Stimulated activated CD4-positive, alpha-beta T cell treated with anti-CD3 and anti-CD28 coated beads, Interleukin-2, amount 100 ng/mL, for 24 hours (primary cell): Measurements from ENCODE around the gene ATXN7.

Experiments used
- DNase-seq, 2 donors: peaks; one replicate each; pipeline ENCODE4 v3.0.0-alpha.2; 2020

The ATXN7 gene

DNA sequence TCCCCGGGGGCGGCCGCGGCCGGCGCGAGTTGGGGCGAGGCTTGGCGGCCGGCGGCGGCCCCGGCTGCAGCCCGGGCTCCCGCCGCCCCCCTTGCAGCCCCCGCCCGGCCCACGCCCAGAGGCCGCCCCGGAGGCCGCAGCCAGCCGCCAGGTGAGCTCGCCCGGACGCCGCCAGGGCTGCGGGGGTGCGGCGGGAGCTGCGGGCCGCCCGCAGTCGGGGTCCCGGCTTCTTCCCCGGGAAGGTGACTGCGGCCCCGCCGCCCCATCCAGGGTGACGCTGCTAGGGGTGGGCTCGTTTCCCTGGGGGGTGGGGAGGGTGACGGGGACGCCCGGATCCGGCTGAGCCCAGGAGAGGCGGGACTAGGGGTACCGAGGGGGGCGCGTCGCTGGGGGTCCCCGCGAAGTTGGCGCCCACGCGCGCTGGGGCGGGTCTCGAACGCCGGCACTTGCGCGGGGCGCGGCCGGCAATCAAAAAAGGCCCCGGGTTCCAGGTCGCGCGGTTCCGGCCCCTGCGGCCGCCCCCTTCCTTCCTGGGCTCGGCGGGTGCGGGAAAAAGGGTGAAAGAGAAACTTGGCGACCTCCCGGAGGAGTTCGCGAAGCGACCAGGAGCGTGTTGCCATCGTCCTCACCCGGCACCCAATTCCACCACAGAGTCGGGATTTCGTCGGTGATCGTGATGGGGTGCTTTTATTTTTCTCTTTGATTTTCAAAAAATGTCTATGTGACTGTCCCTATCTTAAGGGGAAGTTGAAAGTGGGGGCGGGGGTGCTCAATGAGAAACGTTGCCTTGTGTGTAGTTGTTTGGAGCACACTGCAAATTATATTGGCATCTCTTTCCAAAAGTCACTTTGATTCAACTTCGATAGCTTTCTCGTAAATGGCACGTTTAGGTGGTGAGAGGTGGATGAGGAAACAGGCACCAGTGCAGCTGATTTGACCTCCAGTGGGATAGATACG, 619 bp downstream of the ATXN7 start:
- DNase-seq: peak; percentile 50 to 59

DNA sequence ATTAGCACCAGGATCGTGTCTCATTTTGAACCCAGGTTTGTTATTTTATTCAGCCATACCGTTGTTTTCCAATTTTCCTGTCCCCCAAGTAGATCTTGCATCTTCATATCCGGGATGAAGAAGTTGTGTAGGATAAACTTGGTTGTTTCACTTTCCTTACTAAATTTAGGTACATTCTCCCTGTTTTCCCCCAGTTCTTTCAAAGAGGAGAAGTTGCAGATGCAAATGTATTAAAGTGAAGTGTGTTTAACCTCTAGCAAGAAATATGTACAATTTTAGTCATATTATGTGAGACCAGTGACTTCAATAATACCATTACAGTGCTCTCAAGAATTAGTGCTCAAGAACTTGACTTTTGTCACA, 1.3 kb downstream of the ATXN7 start:
- no peak for DNase-seq

DNA sequence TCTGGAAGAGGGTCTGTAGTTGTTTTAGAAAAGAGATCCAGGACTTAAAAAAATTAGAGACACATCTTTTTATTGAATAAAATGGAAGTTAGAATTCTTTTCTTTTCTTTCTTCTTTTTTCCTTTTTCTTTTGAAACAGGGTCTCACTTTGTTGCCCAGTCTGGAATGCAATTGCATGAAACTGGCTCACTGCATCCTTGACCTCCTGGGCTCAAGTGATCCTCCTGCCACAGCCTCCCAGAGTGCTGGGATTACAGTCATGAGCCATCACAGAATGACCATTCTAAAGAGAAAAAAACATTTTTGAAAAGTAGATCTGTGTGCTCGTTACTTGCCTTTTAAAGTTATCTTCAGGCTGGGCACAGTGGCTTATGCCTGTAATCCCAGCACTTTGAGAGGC, 3.6 kb downstream of the ATXN7 start:
- DNase-seq: no peak

DNA sequence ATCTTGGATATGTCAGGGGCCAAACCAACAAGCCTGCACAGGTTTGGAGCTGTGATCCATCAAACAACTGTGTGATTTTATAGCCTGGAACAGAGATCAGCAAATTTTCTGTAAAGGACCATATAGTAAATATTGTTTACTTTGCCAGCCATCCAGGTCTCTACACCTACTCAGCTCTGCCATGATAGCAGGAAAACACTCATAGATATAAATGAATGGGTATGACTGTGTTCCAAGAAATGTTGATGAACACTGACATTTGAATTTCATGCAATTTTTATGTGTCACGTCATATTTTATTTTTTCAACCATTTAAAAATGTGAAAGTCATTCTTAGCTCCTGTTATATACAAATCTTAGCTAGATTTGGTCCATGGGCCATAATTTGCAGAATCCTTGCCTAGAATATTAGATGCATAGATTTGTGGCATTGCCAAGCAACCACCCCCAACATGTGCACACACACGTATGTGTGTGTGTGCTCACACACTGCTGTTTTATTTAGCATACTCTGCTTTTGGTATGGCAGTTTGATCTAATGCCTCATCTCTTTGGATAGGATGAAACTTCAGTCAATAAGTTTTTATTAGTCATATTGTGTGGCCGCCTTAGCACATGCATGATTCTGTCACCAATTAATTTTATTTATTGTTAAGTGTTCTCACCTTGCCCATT, 6.4 kb downstream of the ATXN7 start:
- no peak for DNase-seq

DNA sequence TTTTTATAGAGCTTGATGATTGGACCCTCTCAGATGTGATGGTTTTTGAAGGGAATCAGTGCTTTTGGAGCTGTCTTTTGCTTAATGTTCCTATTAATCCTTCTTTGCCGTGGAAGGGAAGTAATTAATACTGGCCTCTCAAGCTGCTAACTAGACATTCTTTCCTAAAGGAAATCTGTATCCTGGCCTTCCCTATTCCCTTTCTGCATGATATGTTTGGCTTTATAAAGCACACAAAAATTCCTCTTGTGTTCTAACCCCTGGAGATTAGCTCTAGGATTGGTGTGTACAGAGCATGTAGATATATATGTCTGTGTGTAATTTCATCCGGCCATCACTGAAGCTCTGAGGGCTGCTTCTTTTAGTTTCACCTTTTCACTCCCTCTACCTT, 6.9 kb downstream of the ATXN7 start:
- DNase-seq: no peak

DNA sequence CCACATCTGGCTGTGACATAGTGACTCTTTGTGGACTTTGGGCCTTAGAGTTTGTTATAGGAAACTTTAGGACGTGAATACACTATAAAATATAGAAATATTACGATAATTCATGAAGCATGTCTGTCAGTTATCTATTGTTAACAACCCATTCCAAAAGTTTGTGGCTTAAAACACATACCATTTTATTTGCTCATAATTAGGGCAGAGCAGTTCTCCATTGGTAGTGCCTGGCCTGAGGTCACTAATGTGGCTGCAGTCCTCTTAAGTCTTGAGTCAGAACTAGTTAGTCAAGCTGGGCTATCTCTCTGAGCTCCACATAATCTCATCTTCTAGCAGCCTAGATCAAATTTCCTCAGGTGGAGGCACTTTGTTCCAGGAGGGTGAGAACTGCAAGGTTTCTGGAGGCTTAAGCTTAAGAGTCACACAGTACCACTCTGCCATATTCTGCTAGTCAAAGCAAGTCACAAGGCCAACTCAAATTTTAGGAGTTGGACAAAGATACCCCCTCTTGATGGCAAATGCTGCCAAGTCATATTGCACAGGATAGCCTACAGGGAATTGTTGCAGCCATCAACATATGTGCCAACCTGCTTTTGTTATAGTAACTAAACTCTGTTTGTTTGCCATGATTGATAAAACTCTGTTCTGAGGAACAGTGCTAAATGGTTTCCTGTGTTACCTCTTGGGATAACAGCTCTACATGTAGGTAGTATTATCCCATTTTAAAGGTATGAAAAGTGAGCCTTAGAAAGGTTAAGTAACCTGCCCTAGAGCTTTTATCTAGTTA, 8.7 kb downstream of the ATXN7 start:
- DNase-seq: no peak

DNA sequence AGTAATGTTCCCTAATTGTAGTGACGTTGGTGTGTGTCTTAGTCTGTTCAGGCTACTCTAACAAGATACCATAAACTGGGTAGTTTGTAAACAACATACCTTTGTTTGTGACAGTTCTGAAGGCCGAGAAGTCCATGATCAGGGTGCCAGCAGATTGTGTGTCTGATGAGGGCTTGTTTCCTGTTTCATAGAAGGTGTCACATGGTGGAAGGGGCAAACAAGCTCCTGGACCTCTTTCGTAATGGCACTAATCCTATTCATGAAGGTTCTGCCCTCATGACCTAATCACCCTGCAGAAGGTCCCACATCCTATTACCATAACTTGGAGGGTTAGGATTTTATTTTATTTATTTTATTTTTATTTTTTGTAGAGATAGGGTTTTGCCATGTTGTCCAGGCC, 11.1 kb downstream of the ATXN7 start:
- no peak for DNase-seq

DNA sequence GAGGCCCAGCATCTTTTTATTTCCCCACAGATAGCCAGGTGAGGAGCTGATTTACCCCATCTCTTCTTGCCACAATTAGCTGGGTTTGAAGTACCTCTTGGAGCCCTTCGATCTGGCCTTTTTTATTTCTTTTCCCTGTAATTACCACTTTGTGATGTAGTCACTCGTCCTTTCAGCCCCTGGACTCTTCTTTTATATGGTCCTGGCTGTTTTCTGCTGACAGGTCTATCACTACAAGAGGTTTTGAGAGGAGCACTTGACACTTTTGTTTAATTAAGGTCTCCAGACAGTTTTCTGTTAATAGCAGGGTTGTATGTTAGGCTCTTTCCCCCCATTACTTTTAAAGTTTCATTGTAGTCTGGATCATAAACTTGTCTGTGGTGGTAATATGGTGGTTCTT, 11.8 kb downstream of the ATXN7 start:
- DNase-seq: no peak

DNA sequence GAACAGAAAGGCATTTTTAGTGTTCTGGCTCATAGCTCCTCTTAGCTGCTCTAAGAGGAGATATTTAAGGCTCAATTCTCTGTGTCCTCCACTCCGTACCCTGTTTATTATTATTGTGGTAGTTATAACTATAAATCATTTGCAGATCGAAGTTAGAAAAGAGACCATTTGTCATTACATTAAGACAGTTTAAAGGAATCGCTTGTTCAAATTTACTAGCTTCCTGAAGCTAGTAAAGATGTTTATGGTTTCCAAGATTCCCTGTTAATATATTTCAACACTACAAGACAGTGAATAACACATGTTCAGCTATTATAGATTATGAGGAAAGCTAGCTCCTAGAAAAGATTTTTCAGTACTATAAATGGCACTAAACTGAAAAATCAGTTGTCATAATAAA, 12.6 kb downstream of the ATXN7 start:
- no peak for DNase-seq

DNA sequence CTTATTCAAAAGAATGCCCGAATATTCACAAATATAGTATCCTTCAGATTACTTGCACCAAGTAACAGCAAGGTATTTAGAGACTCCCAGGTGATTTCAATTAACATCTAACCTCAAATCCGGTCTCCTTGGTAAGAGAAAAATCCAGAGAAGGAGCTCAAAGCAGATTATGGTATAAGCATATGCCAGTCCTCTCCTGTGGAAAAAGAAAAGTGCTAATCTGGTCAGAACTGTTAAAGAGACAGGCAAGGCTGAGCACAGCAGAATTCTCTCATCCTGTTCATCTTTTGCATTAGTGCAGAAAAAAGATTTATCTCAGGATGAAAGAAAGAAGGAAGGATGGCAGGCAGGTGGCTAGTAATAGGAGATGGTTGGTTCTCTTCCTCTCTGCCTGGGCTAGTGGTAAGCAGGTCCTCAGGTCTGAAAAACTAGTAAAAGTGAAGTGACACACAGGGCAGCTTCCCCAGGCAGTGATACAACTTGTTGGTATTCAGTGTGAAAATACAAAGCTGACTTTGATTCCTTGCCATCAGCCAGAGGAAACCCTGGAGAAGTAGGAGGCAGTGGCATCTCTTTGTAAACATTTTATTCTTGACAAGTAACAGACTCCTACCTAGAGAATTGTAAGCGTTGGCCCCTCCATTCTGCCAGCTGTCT, 14.2 kb downstream of the ATXN7 start:
- DNase-seq: no peak

DNA sequence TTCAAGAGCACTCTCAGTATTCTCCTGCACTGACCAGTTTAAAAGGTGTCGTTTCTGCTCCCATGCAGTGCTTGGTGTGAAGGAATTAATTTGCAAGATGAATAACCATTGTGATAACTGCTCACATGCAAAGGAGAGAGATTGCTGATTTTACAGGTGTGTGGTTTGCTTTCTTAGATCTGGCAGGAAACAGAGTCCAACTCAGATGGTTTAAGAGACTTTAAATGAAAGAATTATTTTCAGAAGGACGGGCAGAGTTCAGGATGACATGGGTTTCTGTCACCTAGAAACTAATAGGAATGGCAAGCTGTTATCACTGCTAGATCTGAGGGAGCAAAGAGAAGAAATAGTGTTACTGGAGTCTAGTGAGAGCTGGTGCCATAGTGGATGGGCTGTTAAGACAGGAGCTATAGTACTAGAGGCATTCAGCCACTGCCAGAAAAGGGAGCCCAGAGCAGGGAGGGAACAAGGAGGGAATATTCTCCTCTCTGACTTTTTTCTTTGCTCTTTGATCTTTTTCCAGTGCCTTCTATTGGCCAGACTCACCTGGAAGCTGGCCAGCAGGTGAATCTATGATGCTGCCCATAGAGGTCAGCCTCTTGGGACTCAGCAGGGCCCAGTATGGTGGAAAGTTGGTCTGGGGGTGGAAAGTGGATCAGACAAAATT, 14.9 kb downstream of the ATXN7 start:
- DNase-seq: no peak

DNA sequence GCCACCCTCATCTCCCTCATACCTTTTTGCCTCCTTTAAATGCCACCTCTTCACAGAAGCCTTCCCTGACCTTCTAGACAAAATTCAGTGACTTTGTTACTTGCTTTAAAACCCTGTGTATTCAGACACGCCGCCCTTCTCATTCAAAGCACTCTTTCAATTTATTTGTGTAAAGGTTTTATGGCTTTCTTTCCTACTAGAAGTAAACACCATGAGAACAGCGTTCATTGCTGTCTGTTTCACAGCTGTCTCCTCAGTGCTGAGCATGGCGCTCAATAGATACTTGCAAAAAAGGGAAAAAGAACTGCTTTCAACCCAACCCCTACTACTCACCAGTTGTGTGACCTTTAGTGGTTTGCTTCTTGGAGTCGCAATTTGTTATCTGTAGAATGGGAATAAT, 17.0 kb downstream of the ATXN7 start:
- no peak for DNase-seq

DNA sequence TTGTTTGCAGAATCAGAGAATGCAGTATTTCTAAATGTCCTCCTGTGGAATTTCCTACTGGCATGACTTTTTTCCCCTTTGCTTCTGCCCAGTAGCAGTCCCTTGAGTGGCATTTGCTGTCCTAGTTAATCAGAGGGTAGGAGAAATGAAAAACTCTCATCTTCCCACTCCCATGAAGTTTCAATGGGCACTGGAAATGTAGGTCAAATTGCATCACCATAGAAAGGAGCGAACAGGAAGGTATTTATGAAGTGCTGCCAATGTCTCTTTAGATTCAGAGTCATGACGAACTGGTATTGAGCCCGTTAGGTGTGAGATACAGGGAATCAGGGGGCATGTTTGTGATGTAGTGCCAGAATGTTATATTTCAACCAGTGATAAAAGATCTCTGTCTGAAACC, 23.2 kb downstream of the ATXN7 start:
- DNase-seq: no peak

DNA sequence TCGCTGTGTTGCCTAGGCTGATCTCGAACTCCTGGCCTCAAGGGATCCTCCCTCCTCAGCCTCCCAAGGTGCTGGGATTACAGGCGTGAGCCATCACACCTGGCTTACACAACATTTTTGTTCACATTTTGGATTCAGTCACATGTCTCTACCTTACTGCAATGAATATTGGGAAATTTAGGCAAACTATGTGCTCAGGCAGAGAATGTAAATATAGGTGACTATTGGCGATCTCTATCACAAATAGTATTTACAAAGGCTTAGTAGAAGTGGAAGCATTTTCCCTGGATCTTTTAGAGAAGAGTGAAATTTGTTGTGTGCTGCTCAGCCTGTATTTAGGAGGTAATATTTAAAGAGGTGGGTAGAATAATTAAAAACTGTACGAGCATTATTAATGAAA, 27.9 kb downstream of the ATXN7 start:
- DNase-seq: no peak

DNA sequence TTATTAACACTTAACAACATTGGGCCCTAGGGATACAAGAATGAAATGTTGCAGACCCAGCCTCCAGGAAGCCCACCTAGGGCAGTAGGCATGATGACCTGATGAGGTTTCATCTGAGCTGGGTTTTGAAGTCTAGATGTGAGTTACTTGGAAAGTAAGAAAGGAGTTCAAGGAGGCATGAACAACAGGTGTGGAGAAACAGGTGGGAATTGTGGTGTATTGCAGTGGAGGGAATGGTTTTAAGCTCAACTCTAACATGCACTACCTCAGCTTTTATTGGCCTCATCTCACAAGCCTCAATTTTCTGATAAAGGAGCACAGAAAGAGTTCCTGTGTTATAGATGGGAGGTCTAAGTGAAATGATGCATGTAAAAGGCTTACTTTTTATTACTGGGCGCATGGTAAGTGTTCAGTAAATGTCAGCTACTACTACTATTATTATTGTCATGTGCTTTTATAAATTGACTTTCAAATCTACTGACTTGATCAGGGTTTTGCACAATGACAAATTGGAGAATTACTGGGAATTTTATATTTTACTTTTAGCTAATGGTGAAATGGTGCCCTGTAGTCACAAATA, 29.2 kb downstream of the ATXN7 start:
- DNase-seq: no peak

DNA sequence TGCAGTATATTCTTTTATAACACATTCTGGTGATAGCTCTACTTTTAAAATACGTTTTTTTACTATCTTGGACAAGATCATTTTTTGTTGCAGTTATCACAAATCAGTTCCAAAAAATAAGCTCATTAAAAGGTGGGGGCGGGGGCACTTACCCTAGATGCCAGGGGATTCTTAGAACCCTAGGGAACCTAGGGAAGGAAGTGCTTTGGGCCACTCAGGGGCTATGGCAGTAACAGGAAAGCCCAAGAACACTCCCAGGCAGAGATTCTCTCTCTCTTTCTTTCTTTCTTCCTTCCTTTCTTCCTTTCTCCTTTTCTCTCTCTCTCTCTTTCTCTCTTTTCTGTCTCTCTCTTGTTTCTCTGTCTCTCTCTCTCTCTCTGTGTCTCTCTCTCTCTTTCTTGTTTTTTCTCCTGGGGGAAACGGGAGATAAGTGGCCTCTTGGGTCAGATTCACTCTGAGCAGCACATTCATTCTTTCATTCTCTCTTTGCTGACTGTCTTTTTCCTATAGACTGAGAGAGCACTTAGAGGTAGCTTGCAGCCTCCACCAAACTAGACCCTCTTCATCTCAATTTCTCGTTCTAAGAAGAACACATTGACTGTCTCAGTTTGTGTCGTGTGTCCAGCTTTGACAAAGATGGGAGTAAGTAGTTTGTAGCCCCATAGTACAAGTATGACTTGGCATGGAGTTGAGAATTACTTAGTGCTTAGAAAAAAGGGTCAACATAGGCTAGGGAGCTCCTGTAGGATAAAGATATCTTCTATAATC, 31.9 kb downstream of the ATXN7 start:
- DNase-seq: no peak

DNA sequence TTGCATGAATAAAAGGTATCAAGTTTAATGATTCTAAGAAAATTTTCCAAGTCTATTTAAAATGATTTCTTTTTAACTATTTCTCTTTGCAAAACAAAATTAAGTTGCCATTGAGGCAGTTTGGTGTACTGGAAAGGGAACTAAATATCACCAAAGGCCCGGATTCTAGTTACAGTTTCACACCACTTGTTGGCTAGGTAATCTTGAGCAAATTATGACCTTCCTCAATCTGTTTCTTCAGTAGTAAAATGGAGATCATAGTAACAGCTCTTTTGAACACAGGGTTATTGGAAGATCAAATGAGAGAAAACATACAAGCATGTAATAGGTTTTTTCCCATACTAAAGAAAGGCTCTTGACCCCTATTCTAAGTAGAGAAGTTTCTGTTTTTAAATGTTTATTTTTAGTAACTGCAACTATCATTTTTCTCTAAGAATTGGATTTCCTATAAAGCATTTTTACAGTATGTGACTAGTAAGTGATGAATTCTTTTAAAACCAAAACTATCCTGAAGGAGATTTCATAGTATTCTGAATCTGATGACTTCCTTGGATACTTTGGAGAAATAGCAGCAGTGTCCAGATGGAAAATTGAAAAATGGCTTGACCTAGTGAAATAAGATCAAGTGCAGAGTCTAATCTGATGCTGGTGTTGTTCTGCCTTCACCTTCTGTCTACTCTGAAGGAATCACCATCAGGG, 32.8 kb downstream of the ATXN7 start:
- no peak for DNase-seq

DNA sequence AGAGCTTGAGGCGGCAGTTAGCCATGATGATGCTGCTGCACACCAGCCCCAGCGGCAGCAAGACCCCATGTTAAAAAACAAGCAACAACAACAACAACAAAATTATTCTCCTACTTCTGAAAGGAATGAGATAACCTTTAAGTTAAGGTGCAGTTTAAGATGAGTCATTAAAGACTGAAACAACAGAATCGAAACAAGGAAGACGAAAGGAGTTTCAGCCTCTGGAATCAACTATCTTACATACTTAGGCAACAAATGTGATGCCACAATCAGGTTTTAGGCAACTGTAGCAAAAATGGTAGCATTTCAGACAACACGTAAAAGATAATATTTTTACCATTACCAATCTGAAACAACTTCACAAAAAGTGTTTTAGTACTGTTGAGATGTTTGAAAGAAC, 36.3 kb downstream of the ATXN7 start:
- DNase-seq: no peak

DNA sequence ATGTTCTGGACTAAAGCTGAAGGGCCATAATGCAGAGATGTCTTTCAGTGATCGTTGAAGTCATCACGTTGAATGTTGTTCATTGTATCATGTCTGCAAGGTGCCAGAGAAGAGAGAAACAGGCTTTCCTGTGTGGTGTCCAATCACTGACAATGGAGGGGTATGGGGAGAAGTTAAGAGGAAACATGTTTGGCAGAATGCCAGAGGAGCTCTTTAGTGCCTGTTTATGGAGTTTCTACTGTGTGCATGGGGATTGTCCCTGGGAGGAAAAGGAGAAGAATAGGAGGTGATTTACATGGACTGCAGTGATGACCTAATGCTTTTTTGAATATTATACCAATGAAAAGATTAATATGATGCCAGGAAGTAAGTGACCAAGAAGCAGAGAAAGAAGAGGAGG, 36.8 kb downstream of the ATXN7 start:
- no peak for DNase-seq

DNA sequence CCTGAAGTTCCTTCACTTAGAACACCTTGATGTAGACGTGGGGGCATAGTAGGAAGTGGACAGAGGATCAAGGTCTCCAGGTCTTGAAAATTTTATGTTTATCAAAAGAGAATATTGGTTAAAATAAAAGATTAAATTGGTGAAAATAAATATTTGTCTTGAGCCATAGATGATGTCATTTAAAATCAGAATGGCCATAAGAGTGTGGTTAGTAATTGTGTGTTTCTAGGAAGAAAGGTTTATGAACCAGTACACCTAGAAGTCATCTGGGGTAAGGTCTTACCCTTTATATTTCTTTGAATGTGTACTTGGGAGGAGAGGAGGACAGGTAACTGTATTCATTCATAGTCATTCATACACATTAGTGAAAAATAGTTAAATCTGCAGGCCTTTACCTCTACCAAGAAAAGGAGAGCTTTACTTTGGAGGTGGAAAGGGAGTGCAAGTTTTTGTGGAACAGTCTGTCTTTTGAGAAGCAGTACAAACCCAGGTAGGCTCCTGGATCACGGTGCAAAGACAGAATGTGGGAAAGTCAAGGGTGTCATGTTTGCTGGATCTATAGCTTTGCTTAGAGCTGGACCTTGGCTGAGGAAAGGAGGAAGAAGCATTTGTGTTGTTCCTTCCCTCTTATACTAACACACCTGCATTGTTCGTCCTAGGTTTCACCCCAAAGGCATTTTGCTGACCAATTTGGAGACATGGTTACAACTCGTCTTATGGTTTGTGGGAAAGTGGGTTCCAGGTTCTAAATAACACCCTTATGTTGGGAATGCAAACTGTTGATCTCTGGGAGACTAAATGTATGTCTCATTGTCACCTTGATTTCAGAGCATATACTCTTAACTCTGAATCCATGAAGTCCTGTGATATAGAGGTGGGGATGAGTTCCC, 42.3 kb downstream of the ATXN7 start:
- DNase-seq: no peak
